Measurements from ENCODE around the gene NASP. TPM values are rescaled to one million over a fixed set of nuclear protein-coding genes. Genes with fewer than 3 reads are reported as not detected.

Gene NASP
- total and polyA plus RNA-seq, 2 of the 13 experiments (the other 11 are each of a cell fraction or from before 2014, with no cell fraction given): 132 to 256 TPM

- FAIRE-seq: no peak
- TF ChIP-seq RBM22 (optimal IDR thresholded peaks at IDR 0.05; ENCODE audit: low read length) (peak; percentile 19), ARID2 (CRISPR knock-in tag; IDR thresholded peaks at IDR 0.05; ENCODE audit: borderline replicate concordance) (no peak), ZNF547 (CRISPR knock-in tag; IDR thresholded peaks at IDR 0.05) (no peak), ZNF230 (CRISPR knock-in tag; IDR thresholded peaks at IDR 0.05) (no peak), ZNF557 (CRISPR knock-in tag; IDR thresholded peaks at IDR 0.05) (no peak), HNRNPUL1 (IDR thresholded peaks at IDR 0.05; ENCODE audit: low read depth, low read length) (no peak), AFF4 (CRISPR knock-in tag; IDR thresholded peaks at IDR 0.05) (no peak), HDAC6 (IDR thresholded peaks at IDR 0.05; ENCODE audit: low read depth, low read length) (no peak)
- peaks cover 25 to 78% of the 10 kb centered on the region in 2 experiments for H3K36me3 ChIP-seq (replicated peaks in 1 of 2; ENCODE audit: control insufficient read depth in 1 of 2, insufficient read depth in 2 of 2, low read length in 2 of 2)
- no peak overlapping the region for H3K4me3 ChIP-seq (replicated peaks in 1 of 3; ENCODE audit: insufficient read depth in 1 of 3, low read depth in 2 of 3, low read length in 3 of 3)
- no peaks in the 10 kb centered on the region for H4K20me1 ChIP-seq (ENCODE audit: insufficient read depth, low read length)
- peaks cover 20% of the 10 kb centered on the region for H3K4me1 ChIP-seq (ENCODE audit: insufficient read depth, low read length)
- no peaks in the 10 kb centered on the region for H3K9me3 ChIP-seq (ENCODE audit: low read length)
- no TSS peak for BruUV-seq (replicated peaks)
- in situ Hi-C loops (cut with HindIII; ENCODE audit: extremely low pct_ligation_motif_present, low pct_unique_long_range_greater_than_20kb) (no loop called here), intact Hi-C loops (cut with micrococcal nuclease; ENCODE audit: unreplicated experiment) (no loop called here)
- H3K27ac ChIP-seq (ENCODE audit: extremely low read length, insufficient read depth, low read length): no peak overlapping the region
- H3K4me2 ChIP-seq (ENCODE audit: low read depth, low read length): no peak overlapping the region
- ATAC-seq: no peak
- ChIA-PET CTCF (ENCODE audit: low intra/inter-chr PET ratio, low total read pairs) (no interaction called here), POLR2A (interaction anchor here (1.0 kb wide), 1 partner anchor 24 kb away, joined by 3 read pairs; no protein-coding TSS in a partner anchor)
- H3K9ac ChIP-seq (ENCODE audit: insufficient read depth, low read depth, low read length): no peak overlapping the region
- peaks cover 26% of the 10 kb centered on the region for H3K79me2 ChIP-seq (ENCODE audit: insufficient read depth, low read length)
- no peaks in the 10 kb centered on the region for H3K27me3 ChIP-seq (ENCODE audit: control insufficient read depth in 1 of 2, insufficient read depth in 2 of 2, low read length in 2 of 2)
- 97% methylated on average over 5 of the region's 5 CpGs for WGBS (ENCODE audit: low lambda C conversion rate)
- no peak for DNase-seq (ENCODE audit: low spot score)
- H2AFZ ChIP-seq (ENCODE audit: low read length): no peak overlapping the region
These were observed 24.6 kb downstream of the NASP start for GRCh38 chr1:45608175-45609156.

Data from HepG2 (cell line).